Endothelial cell of umbilical vein (primary cell): ENCODE measurements around the gene NOS2. TPM values are rescaled to one million over a fixed set of nuclear protein-coding genes. Genes with fewer than 3 reads are reported as not detected.

Experiments
- BruUV-seq: library from RNA; stranded (reverse); fragments of 400-500 nt; replicated peaks from 2 replicates; lab custom pipeline; 2021; lab: Mats Ljungman, UMichigan
- CTCF ChIA-PET: fragments of 300-600, 350-600 bp; sonication (Branson Sonifier 250); formaldehyde crosslinking; loops from one replicate; lab custom pipeline; 2021; ENCODE audit warnings: antibody characterized with exemption, inconsistent platforms; lab: Charles Lee
- POLR2A ChIA-PET: fragments of 300-600, 350-600 bp; sonication (Branson Sonifier 250); formaldehyde crosslinking; loops from one replicate; lab custom pipeline; 2021; ENCODE audit warnings: antibody characterized with exemption, inconsistent platforms; lab: Charles Lee
- DNase-seq: peaks from one replicate; pipeline ENCODE4 v3.0.0-alpha.2; 2011; ENCODE audit warnings: low read depth, low spot score
- FAIRE-seq: peaks from 2 replicates; lab custom pipeline; 2011; peaks lifted over from hg19 to GRCh38; lab: Jason Lieb, UNC
- H2AFZ ChIP-seq: 2 replicates; pipeline ENCODE4 v1.6.0; 2012; ENCODE audit warnings: low read depth, low read length, control low read depth, inconsistent platforms
- H3K27ac ChIP-seq: 2 replicates; pipeline ENCODE4 v1.5.1; 2011; ENCODE audit warnings: low read depth, mild to moderate bottlenecking, control low read depth, low read length, moderate library complexity; ENCODE audit not compliant: insufficient read depth
- H3K27me3 ChIP-seq, 2 experiments: 2 replicates each; pipeline versions ENCODE4 v1.6.0 to v1.6.1; 2011; ENCODE audit warnings: low read length in 2 of 2, mixed read lengths in 1 of 2; ENCODE audit not compliant: control insufficient read depth in 2 of 2, insufficient read depth in 2 of 2
- H3K36me3 ChIP-seq, 2 experiments: 2 replicates in 1 of 2; 3 replicates in 1 of 2; pipeline ENCODE4 v1.5.1; 2011; ENCODE audit warnings: low read length in 2 of 2, mild to moderate bottlenecking in 1 of 2, moderate library complexity in 1 of 2; ENCODE audit not compliant: control insufficient read depth in 2 of 2, insufficient read depth in 2 of 2; ENCODE audit errors: extremely low read depth in 1 of 2
- H3K4me1 ChIP-seq: 3 replicates; pipeline ENCODE4 v1.5.1; 2011; ENCODE audit warnings: mild to moderate bottlenecking, low read length; ENCODE audit not compliant: control insufficient read depth, insufficient read depth; ENCODE audit errors: extremely low read depth
- H3K4me2 ChIP-seq: 2 replicates; pipeline ENCODE4 v1.6.1; 2011; ENCODE audit warnings: low read length, control low read depth, mixed read lengths; ENCODE audit not compliant: insufficient read depth
- H3K4me3 ChIP-seq, 3 experiments: fragments of 200-600 bp in 1 of 3; sonication (generic), shearing (Covaris generic) in 1 of 3; replicated peaks in 1 of 3; 2 replicates each; pipeline ENCODE4 v1.5.1; 2011 to 2016; ENCODE audit warnings: control low read depth in 3 of 3, low read length in 3 of 3, mild to moderate bottlenecking in 2 of 3, inconsistent platforms in 1 of 3, low read depth in 1 of 3, moderate library complexity in 1 of 3; ENCODE audit not compliant: insufficient read depth in 1 of 3
- H3K79me2 ChIP-seq: 2 replicates; pipeline ENCODE4 v1.6.0; 2012; ENCODE audit warnings: low read length, inconsistent platforms; ENCODE audit not compliant: control insufficient read depth, insufficient read depth
- H3K9ac ChIP-seq: replicated peaks from 2 replicates; pipeline ENCODE3; 2011; ENCODE audit warnings: low read length, control low read depth; ENCODE audit not compliant: insufficient read depth; ENCODE audit errors: extremely low read depth
- H3K9me1 ChIP-seq: replicated peaks from 3 replicates; pipeline ENCODE4 v1.6.0; 2011; ENCODE audit warnings: mild to moderate bottlenecking, low read length; ENCODE audit not compliant: control insufficient read depth, insufficient read depth; ENCODE audit errors: extremely low read depth
- H3K9me3 ChIP-seq: replicated peaks from 2 replicates; pipeline ENCODE4 v1.5.1; 2012; ENCODE audit warnings: low read length, inconsistent platforms; ENCODE audit not compliant: control insufficient read depth, insufficient read depth
- H4K20me1 ChIP-seq: replicated peaks from 2 replicates; pipeline ENCODE3; 2011; ENCODE audit warnings: mild to moderate bottlenecking, low read length; ENCODE audit not compliant: control insufficient read depth, insufficient read depth; ENCODE audit errors: extremely low read depth
- EZH2 ChIP-seq: IDR thresholded peaks from 2 replicates; pipeline ENCODE4 v1.6.1; 2012; ENCODE audit warnings: borderline replicate concordance, low read depth, mild to moderate bottlenecking, moderate library complexity, low read length, inconsistent platforms; ENCODE audit not compliant: severe bottlenecking
- FOS ChIP-seq: IDR thresholded peaks from 2 replicates; pipeline ENCODE4 v1.6.1; 2011; ENCODE audit warnings: mild to moderate bottlenecking, low read length, moderate library complexity, borderline replicate concordance; ENCODE audit not compliant: insufficient read depth
- JUN ChIP-seq: IDR thresholded peaks from 2 replicates; pipeline ENCODE4 v1.6.1; 2011; ENCODE audit warnings: borderline replicate concordance, low read depth; ENCODE audit not compliant: insufficient read length, insufficient read depth
- POLR2AphosphoS5 ChIP-seq: IDR thresholded peaks from 2 replicates; pipeline ENCODE4 v1.6.1; 2012; ENCODE audit warnings: low read depth, mild to moderate bottlenecking, control low read depth, low read length, moderate library complexity; ENCODE audit not compliant: insufficient read depth
- dilution Hi-C: fragments of 300-500 bp; cut with MboI; formaldehyde crosslinking; loops from one replicate; pipeline ENCODE4 v1.15.0; 2019; ENCODE audit warnings: low sequenced_read_pairs; ENCODE audit not compliant: extremely low pct_ligation_motif_present
- intact Hi-C: fragments of 100-400 bp; cut with micrococcal nuclease; formaldehyde crosslinking; loops from one replicate; pipeline ENCODE4 v1.10.0; 2022
- polyA plus RNA-seq, 4 experiments: library from polyadenylated mRNA; depleted of rRNA in 3 of 4; stranded (reverse) in 3 of 4; unstranded in 1 of 4; fragments of >200 nt; gene quantifications; 2 replicates each; pipeline versions ENCODE4 v1.2.1 to v1.2.3, GENCODE V29; 2011 to 2012; ENCODE audit warnings: missing spikeins in 1 of 4
- total RNA-seq: library from RNA; stranded (reverse); gene quantifications from 2 replicates; pipeline ENCODE4 v1.2.3, GENCODE V29; 2021

NOS2 gene
- total and polyA plus RNA-seq, 2 donors (not counting 3 experiments of a cell fraction or from before 2014, with no cell fraction given) = 0.01 TPM; not detected in 1

- FAIRE-seq = no peak
- no TSS peak for BruUV-seq
- POLR2A ChIA-PET = interaction anchor here (0.6 kb wide), 1 partner anchor 10 kb away, joined by 3 read pairs; no protein-coding TSS in a partner anchor
- DNase-seq = no peak
- CTCF ChIA-PET = interaction anchor here (0.7 to 12.6 kb wide), 11 partner anchors 11 to 444 kb away, joined by 3 to 545 read pairs (median 7); no protein-coding TSS in a partner anchor
- peaks cover 4% of the 10 kb centered on the region for H3K4me1 ChIP-seq
- TF ChIP-seq EZH2 (no peak), FOS (no peak), JUN (no peak), POLR2AphosphoS5 (no peak)
- H3K4me2 ChIP-seq = no peak overlapping the region
- H3K27me3 ChIP-seq = peaks cover 0 to 3% of the 10 kb centered on the region in 2 experiments
- no peak overlapping the region for H2AFZ ChIP-seq
- no peak overlapping the region for H3K9ac ChIP-seq
- no peaks in the 10 kb centered on the region for H3K9me1 ChIP-seq
- no peak overlapping the region for H3K4me3 ChIP-seq
- H3K36me3 ChIP-seq = no peaks in the 10 kb centered on the region
- no peaks in the 10 kb centered on the region for H3K9me3 ChIP-seq
- intact Hi-C loops = no loop called here
- dilution Hi-C loops = no loop called here
- no peaks in the 10 kb centered on the region for H3K79me2 ChIP-seq
- H3K27ac ChIP-seq = no peak overlapping the region
- no peaks in the 10 kb centered on the region for H4K20me1 ChIP-seq
Observed at GRCh38 chr17:27807567-27808470, 7.5 kb upstream of the NOS2 start.
